ENCODE data around the gene HIGD1B.

The HIGD1B gene

GRCh38 chr17:44877121-44877520 lies 29.4 kb downstream of the HIGD1B start:
- Histone ChIP-seq H3K27me3 (ENCODE audit: low read length) (no peaks in the 10 kb centered on the region), H3K9ac (ENCODE audit: low read length) (no peak overlapping the region), H3K36me3 (ENCODE audit: low read length) (peaks cover 30% of the 10 kb centered on the region), H3K27ac (ENCODE audit: low read depth, low read length) (no peak overlapping the region), H2AFZ (ENCODE audit: low read depth, low read length, severe bottlenecking) (no peak overlapping the region), H3K9me2 (replicated peaks; ENCODE audit: insufficient read depth, low read length) (no peaks in the 10 kb centered on the region), H3F3A (ENCODE audit: insufficient read depth) (peaks cover 8% of the 10 kb centered on the region; the same call in 1 of the 2 replicates), H3K9me3 (ENCODE audit: insufficient read depth, low read length) (no peaks in the 10 kb centered on the region), H3K79me2 (ENCODE audit: insufficient read depth, low read length) (peaks cover 3% of the 10 kb centered on the region; the same call in 1 of the 2 replicates), H3K4me3 (ENCODE audit: insufficient read depth, low read length, poor library complexity, severe bottlenecking) (no peak overlapping the region), H4K20me1 (ENCODE audit: low read depth, low read length) (no peaks in the 10 kb centered on the region), H3K4me2 (ENCODE audit: low read depth, low read length, poor library complexity, severe bottlenecking) (no peak overlapping the region)
- TF ChIP-seq EZH2phosphoT487 (conservative IDR thresholded peaks at IDR 0.05; ENCODE audit: low read length) (no peak), CTCF (IDR thresholded peaks at IDR 0.05; ENCODE audit: insufficient read depth, low read length, poor library complexity, severe bottlenecking) (no peak)

GRCh38 chr17:44878627-44879221 lies 31.0 kb downstream of the HIGD1B start:
- H3K9me2 ChIP-seq (replicated peaks; ENCODE audit: insufficient read depth, low read length) = no peaks in the 10 kb centered on the region
- H3K9me3 ChIP-seq (ENCODE audit: insufficient read depth, low read length) = no peaks in the 10 kb centered on the region
- peaks cover 8% of the 10 kb centered on the region; the same call in 1 of the 2 replicates for H3F3A ChIP-seq (ENCODE audit: insufficient read depth)
- no peaks in the 10 kb centered on the region for H3K27me3 ChIP-seq (ENCODE audit: low read length)
- no peak overlapping the region for H3K9ac ChIP-seq (ENCODE audit: low read length)
- peaks cover 33% of the 10 kb centered on the region for H3K36me3 ChIP-seq (ENCODE audit: low read length)
- no peak overlapping the region for H3K4me3 ChIP-seq (ENCODE audit: insufficient read depth, low read length, poor library complexity, severe bottlenecking)
- no peaks in the 10 kb centered on the region for H4K20me1 ChIP-seq (ENCODE audit: low read depth, low read length)
- TF ChIP-seq CTCF (IDR thresholded peaks at IDR 0.05; ENCODE audit: insufficient read depth, low read length, poor library complexity, severe bottlenecking) (peak; percentile 73), EZH2phosphoT487 (conservative IDR thresholded peaks at IDR 0.05; ENCODE audit: low read length) (no peak)
- H3K27ac ChIP-seq (ENCODE audit: low read depth, low read length) = no peak overlapping the region
- H2AFZ ChIP-seq (ENCODE audit: low read depth, low read length, severe bottlenecking) = no peak overlapping the region
- no peak overlapping the region for H3K4me2 ChIP-seq (ENCODE audit: low read depth, low read length, poor library complexity, severe bottlenecking)
- H3K79me2 ChIP-seq (ENCODE audit: insufficient read depth, low read length) = peaks cover 3% of the 10 kb centered on the region; the same call in 1 of the 2 replicates

- Histone ChIP-seq H3K4me2 (ENCODE audit: low read depth, low read length, poor library complexity, severe bottlenecking) (no peak overlapping the region), H2AFZ (ENCODE audit: low read depth, low read length, severe bottlenecking) (no peak overlapping the region), H3K36me3 (ENCODE audit: low read length) (peaks cover 33% of the 10 kb centered on the region), H3F3A (ENCODE audit: insufficient read depth) (peaks cover 8% of the 10 kb centered on the region; the same call in 1 of the 2 replicates), H3K27ac (ENCODE audit: low read depth, low read length) (no peak overlapping the region), H4K20me1 (ENCODE audit: low read depth, low read length) (no peaks in the 10 kb centered on the region), H3K27me3 (ENCODE audit: low read length) (no peaks in the 10 kb centered on the region), H3K9ac (ENCODE audit: low read length) (no peak overlapping the region), H3K79me2 (ENCODE audit: insufficient read depth, low read length) (peaks cover 3% of the 10 kb centered on the region; the same call in 1 of the 2 replicates), H3K4me3 (ENCODE audit: insufficient read depth, low read length, poor library complexity, severe bottlenecking) (no peak overlapping the region), H3K9me3 (ENCODE audit: insufficient read depth, low read length) (no peaks in the 10 kb centered on the region), H3K9me2 (replicated peaks; ENCODE audit: insufficient read depth, low read length) (no peaks in the 10 kb centered on the region)
- TF ChIP-seq CTCF (IDR thresholded peaks at IDR 0.05; ENCODE audit: insufficient read depth, low read length, poor library complexity, severe bottlenecking) (no peak), EZH2phosphoT487 (conservative IDR thresholded peaks at IDR 0.05; ENCODE audit: low read length) (no peak)
Observed at GRCh38 chr17:44879376-44879775, 31.7 kb downstream of the HIGD1B start.

All from SU-DHL-6 (cell line).